ENCODE measurements around the gene LRFN5. TPM values are rescaled to one million over a fixed set of nuclear protein-coding genes. Genes with fewer than 3 reads are reported as not detected.
"Not testable (repeated sequence)": the region's sequence is repeated elsewhere in the genome, so short reads cannot be mapped to it uniquely, and the experiment has no call there.

Gene LRFN5
- total RNA-seq, 4 donors from 2014 or later, result 0.32 to 1.1 (median 0.49) TPM

DNA sequence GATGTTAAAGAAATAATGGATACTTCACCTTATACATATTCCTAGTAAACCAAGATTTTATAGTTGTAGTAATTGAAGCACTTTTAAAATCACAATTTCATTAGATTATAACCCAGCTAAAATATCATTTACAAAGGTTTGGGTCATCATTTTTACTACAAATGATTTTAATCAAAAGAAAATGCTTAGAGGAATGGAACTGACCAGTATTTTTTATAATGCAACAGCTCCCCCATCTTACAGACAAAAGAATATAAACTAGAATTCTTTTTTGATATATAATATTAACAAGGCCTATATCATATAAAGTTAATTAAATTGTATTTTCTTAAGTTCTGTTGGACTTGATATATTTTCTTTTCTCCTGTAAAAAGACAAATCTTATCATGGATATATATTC is 20.4 kb upstream of the LRFN5 start:
- TF ChIP-seq EP300 (IDR thresholded peaks at IDR 0.05) (no peak), POLR2A (IDR thresholded peaks at IDR 0.05) (no peak), POLR2AphosphoS5 (IDR thresholded peaks at IDR 0.05) (no peak)
- TF ChIP-seq, protein P1, sequence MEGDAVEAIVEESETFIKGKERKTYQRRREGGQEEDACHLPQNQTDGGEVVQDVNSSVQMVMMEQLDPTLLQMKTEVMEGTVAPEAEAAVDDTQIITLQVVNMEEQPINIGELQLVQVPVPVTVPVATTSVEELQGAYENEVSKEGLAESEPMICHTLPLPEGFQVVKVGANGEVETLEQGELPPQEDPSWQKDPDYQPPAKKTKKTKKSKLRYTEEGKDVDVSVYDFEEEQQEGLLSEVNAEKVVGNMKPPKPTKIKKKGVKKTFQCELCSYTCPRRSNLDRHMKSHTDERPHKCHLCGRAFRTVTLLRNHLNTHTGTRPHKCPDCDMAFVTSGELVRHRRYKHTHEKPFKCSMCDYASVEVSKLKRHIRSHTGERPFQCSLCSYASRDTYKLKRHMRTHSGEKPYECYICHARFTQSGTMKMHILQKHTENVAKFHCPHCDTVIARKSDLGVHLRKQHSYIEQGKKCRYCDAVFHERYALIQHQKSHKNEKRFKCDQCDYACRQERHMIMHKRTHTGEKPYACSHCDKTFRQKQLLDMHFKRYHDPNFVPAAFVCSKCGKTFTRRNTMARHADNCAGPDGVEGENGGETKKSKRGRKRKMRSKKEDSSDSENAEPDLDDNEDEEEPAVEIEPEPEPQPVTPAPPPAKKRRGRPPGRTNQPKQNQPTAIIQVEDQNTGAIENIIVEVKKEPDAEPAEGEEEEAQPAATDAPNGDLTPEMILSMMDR (IDR thresholded peaks at IDR 0.05), result no peak
- DNase-seq (ENCODE audit: low spot score in 2 of 2), result no peak
- Histone ChIP-seq H3K9me3 (no peaks in the 10 kb centered on the region), H3K4me1 (no peaks in the 10 kb centered on the region), H3K36me3 (no peaks in the 10 kb centered on the region), H3K4me3 (no peak overlapping the region), H3K27me3 (no peaks in the 10 kb centered on the region), H3K27ac (no peak overlapping the region)

DNA sequence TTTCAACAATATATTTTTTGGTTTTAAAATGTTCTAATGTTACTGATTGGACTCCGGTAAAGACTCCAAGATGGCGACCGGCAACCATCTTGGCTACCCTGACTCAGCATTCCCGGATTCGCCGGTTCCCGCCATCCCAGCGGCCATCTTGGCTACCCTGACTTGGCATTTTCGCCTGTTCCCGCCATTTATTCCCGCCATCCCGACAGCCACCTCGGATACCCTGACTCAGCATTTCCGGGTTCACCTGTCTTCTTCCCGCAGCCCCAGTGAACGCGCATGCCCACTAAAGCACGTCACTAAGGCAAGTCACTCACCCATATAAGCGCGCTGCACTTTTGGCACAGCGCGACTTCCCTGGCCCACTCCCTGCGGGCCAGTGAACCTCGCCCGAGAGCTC is 9.0 kb upstream of the LRFN5 start:
- 94% methylated on average over 25 of the region's 25 CpGs for WGBS
- TF ChIP-seq POLR2A (IDR thresholded peaks at IDR 0.05) (no peak), POLR2AphosphoS5 (IDR thresholded peaks at IDR 0.05) (no peak), EP300 (IDR thresholded peaks at IDR 0.05) (no peak)
- TF ChIP-seq, protein P1 (IDR thresholded peaks at IDR 0.05), result no peak
- no peak for DNase-seq (ENCODE audit: low spot score in 2 of 2)

DNA sequence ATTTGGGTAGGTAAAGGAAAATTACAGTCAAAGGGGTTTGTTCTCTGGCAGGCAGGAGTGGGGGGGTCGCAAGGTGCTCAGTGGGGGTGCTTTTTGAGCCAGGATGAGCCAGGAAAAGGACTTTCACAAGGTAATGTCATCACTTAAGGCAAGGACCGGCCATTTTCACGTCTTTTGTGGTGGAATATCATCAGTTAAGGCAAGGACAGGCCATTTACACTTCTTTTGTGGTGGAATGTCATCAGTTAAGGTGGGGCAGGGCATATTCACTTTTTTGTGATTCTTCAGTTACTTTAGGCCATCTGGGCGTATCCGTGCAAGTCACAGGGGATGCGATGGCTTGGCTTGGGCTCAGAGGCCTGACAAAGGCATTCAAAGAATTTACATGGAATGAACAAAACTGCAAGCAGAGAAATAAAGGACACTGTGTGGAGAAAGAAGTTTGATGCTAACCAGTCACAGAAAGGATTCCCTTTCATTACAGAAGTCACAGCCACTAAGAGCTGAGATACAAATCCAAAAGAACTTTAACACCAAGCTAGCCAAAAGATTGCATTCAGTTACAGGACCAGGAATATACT is 6.8 kb upstream of the LRFN5 start:
- WGBS, result 69% methylated on average over 6 of the region's 6 CpGs
- H3K27ac ChIP-seq; H3K4me3 ChIP-seq; H3K36me3 ChIP-seq; DNase-seq (ENCODE audit: low spot score in 2 of 2); H3K9me3 ChIP-seq; H3K27me3 ChIP-seq; H3K4me1 ChIP-seq: not testable (repeated sequence)

More for the DNA sequence above, 9.0 kb upstream of the LRFN5 start:
- Histone ChIP-seq H3K9me3 (no peaks in the 10 kb centered on the region), H3K27ac (no peak overlapping the region), H3K27me3 (no peaks in the 10 kb centered on the region), H3K4me1 (no peaks in the 10 kb centered on the region), H3K4me3 (no peak overlapping the region), H3K36me3 (no peaks in the 10 kb centered on the region)

DNA sequence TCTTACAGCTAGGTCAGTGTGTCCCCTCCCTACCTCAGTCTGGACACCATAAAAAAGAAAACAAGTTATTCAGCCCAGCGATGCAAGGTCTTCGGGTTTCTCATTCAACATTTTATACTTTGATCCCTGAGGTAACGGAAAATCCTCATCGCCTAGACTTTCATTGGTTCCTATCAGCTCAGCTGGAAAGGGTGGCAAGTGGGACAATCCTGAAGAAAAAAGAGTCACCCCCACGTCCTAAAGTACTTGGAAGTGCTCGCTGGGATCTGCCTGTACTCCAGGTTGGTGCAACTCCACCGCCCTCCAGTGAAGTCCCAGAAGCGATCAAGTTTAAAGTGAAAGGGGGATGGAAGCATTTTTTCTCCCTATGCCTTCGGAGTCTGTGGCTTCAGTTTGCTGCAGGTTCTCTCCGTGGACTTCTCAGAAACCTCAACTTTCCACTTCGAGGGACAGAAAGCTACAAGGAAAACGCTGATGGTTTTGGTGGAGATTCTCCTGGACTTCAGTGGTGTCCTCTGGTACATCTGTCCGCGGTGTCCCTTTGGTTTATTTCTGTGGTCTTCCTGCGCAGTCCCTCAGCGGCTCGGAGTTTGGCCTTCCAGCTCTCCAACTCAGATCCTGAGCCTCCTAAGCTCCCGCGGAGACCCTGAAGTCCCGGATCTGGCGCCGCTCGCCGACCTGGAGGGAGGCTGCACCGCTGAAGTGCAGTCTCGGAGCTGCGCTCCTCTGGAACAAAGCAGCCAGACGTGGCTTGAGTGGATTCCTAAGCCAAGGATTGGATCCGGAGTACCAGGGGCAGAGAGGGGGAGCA is 1.8 kb upstream of the LRFN5 start:
- no peak for DNase-seq (ENCODE audit: low spot score in 2 of 2)
- H3K36me3 ChIP-seq, result no peaks in the 10 kb centered on the region
- peaks cover 44% of the 10 kb centered on the region for H3K4me1 ChIP-seq
- H3K9me3 ChIP-seq, result no peaks in the 10 kb centered on the region
- 3% methylated on average over 25 of the region's 29 CpGs for WGBS
- peak overlapping the region; percentile 75 for H3K4me3 ChIP-seq
- no peak for TF ChIP-seq EP300 (IDR thresholded peaks at IDR 0.05)
- TF ChIP-seq, protein P1 (IDR thresholded peaks at IDR 0.05), result no peak
- no peak for TF ChIP-seq POLR2A (IDR thresholded peaks at IDR 0.05)
- TF ChIP-seq POLR2AphosphoS5 (IDR thresholded peaks at IDR 0.05), result no peak
- H3K27me3 ChIP-seq, result peaks cover 54% of the 10 kb centered on the region
- H3K27ac ChIP-seq, result peak overlapping the region; percentile 77

DNA sequence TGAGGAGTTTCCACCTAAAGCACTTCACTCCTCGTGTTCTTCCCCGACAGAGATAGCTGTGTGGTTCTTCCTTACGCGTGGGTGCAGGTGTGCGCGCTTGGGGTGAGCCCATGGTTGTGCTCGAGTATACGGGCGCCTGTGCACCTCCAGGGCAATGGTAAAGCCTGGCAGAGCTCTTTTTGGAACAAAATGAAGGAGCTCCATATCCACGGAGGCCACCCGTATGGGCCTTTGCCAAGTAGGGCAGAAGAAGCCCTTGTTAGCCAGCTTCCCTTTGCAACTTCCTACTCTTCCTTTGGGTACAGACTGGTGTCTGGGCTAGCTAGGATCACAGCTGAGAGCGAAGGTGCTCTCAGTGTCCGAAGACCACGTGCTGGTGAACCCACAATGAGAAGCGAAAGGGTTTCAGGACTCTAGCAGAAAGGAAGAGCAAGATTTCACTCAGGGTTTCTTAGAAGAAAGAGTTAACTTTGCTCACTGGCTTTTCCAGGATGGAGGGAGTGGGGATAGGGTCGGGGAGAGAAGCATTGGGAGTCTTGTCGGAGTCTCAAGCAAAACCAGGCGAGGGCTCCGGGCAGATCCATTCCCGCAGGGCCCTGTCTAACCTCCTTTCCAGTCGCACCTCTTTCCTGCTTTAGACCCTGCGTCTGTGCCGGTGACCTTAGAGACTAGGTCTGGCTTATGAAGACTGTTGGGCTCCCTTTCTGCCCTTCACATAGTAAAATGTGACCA is 960 bp upstream of the LRFN5 start:
- Histone ChIP-seq H3K4me1 (peaks cover 44% of the 10 kb centered on the region), H3K36me3 (no peaks in the 10 kb centered on the region), H3K4me3 (peak overlapping the region; percentile 75), H3K27ac (peak overlapping the region; percentile 77), H3K27me3 (peaks cover 59% of the 10 kb centered on the region), H3K9me3 (no peaks in the 10 kb centered on the region)
- TF ChIP-seq POLR2A (IDR thresholded peaks at IDR 0.05) (no peak), EP300 (IDR thresholded peaks at IDR 0.05) (no peak), POLR2AphosphoS5 (IDR thresholded peaks at IDR 0.05) (no peak)
- TF ChIP-seq, protein P1 (IDR thresholded peaks at IDR 0.05), result no peak
- WGBS, result 4% methylated on average over 21 of the region's 23 CpGs
- no peak for DNase-seq (ENCODE audit: low spot score in 2 of 2)

Measured in suprapubic skin (tissue), 4 donors.